Natural killer cell (primary cell): ENCODE data around the gene TECPR1. TPM values are rescaled to one million over a fixed set of nuclear protein-coding genes. Genes with fewer than 3 reads are reported as not detected.

Experiments
- ATAC-seq, 3 donors: fragments of 150-1000 bp in 2 of 3; fragments of 200-7000 bp in 1 of 3; cut with Tn5 transposase; 1 replicate in 1 of 3; 2 replicates in 2 of 3; pipeline ENCODE4 v1.10.0; 2021; ENCODE audit warnings: mild to moderate bottlenecking in 2 of 3, moderate library complexity in 2 of 3
- DNase-seq, 2 donors: peaks; one replicate each; pipeline versions ENCODE4 v3.0.0 to v3.0.0-alpha.2; 2013 to 2021; ENCODE audit warnings: mixed read lengths in 1 of 2
- H3K27ac ChIP-seq: one replicate; pipeline ENCODE4 v1.5.1; 2013; ENCODE audit warnings: mild to moderate bottlenecking, low read length
- H3K27me3 ChIP-seq: one replicate; pipeline ENCODE4 v1.6.1; 2013; ENCODE audit warnings: low read length; ENCODE audit not compliant: control insufficient read depth, insufficient read depth
- H3K36me3 ChIP-seq: one replicate; pipeline ENCODE4 v1.6.1; 2013; ENCODE audit warnings: low read length; ENCODE audit not compliant: control insufficient read depth, insufficient read depth
- H3K4me1 ChIP-seq: one replicate; pipeline ENCODE4 v1.6.1; 2013; ENCODE audit warnings: low read length; ENCODE audit not compliant: control insufficient read depth, insufficient read depth
- H3K4me3 ChIP-seq: one replicate; pipeline ENCODE4 v1.5.1; 2013; ENCODE audit warnings: low read length
- H3K9me3 ChIP-seq: one replicate; pipeline ENCODE4 v1.6.1; 2013; ENCODE audit warnings: low read length; ENCODE audit not compliant: control insufficient read depth, insufficient read depth
- H3K27ac Mint-ChIP-seq, 2 donors: one replicate each; pipeline ENCODE4 v1.8.0; 2022; ENCODE audit warnings: mild to moderate bottlenecking in 2 of 2, mixed read lengths in 2 of 2, moderate library complexity in 1 of 2
- H3K27me3 Mint-ChIP-seq, 2 donors: one replicate each; pipeline ENCODE4 v1.8.0; 2022; ENCODE audit warnings: low read depth in 2 of 2, mixed read lengths in 2 of 2
- H3K36me3 Mint-ChIP-seq: one replicate; pipeline ENCODE4 v1.8.0; 2022; ENCODE audit warnings: mixed read lengths
- H3K4me1 Mint-ChIP-seq, 2 donors: one replicate each; pipeline ENCODE4 v1.8.0; 2022; ENCODE audit warnings: mixed read lengths in 2 of 2
- H3K4me3 Mint-ChIP-seq: one replicate; pipeline ENCODE4 v1.8.0; 2022; ENCODE audit warnings: mild to moderate bottlenecking, moderate library complexity, mixed read lengths
- H3K9me3 Mint-ChIP-seq, 2 donors: one replicate each; pipeline ENCODE4 v1.8.0; 2022; ENCODE audit warnings: mixed read lengths in 2 of 2
- WGBS: methylation state at CpG from one replicate; pipeline ENCODE4 v1.1.7; 2013; ENCODE audit warnings: missing lambda C conversion rate; ENCODE audit not compliant: insufficient coverage; 5-methylcytosine and 5-hydroxymethylcytosine counted together
- intact Hi-C: fragments of 100-400 bp; cut with micrococcal nuclease; formaldehyde crosslinking; loops from one replicate; pipeline ENCODE4 v1.14.2; 2022
- total RNA-seq, 4 donors: library from RNA; stranded (reverse); fragments of 120-200 nt in 1 of 4; gene quantifications; one replicate each; pipeline versions ENCODE4 v1.2.3 to v1.2.4, GENCODE V29; 2013 to 2022
- TF ChIP-seq, protein P1 (sequence below): fragments of 200-600 bp; IDR thresholded peaks from one replicate; pipeline ENCODE4 v1.8.0; 2022; ENCODE audit warnings: antibody characterized with exemption

TECPR1 gene
- total RNA-seq, 3 donors from 2014 or later (not counting 1 experiment from before 2014, with no cell fraction given) = 68.8 to 76.7 (median 70.3) TPM

- 16% methylated on average over 35 of the region's 49 CpGs for WGBS
- Mint-ChIP-seq H3K4me3 (peak overlapping the region; percentile 52), H3K9me3 (no peaks in the 10 kb centered on the region), H3K36me3 (peaks cover 6% of the 10 kb centered on the region), H3K27ac (no peak overlapping the region), H3K4me1 (peaks cover 0 to 4% of the 10 kb centered on the region in 2 donors), H3K27me3 (no peaks in the 10 kb centered on the region)
- TF ChIP-seq, protein P1, sequence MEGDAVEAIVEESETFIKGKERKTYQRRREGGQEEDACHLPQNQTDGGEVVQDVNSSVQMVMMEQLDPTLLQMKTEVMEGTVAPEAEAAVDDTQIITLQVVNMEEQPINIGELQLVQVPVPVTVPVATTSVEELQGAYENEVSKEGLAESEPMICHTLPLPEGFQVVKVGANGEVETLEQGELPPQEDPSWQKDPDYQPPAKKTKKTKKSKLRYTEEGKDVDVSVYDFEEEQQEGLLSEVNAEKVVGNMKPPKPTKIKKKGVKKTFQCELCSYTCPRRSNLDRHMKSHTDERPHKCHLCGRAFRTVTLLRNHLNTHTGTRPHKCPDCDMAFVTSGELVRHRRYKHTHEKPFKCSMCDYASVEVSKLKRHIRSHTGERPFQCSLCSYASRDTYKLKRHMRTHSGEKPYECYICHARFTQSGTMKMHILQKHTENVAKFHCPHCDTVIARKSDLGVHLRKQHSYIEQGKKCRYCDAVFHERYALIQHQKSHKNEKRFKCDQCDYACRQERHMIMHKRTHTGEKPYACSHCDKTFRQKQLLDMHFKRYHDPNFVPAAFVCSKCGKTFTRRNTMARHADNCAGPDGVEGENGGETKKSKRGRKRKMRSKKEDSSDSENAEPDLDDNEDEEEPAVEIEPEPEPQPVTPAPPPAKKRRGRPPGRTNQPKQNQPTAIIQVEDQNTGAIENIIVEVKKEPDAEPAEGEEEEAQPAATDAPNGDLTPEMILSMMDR = no peak
- H3K4me1 ChIP-seq = peaks cover 10% of the 10 kb centered on the region
- H3K4me3 ChIP-seq = no peak overlapping the region
- intact Hi-C loops = no loop called here
- H3K9me3 ChIP-seq = no peaks in the 10 kb centered on the region
- peaks cover 10% of the 10 kb centered on the region for H3K36me3 ChIP-seq
- no peak for ATAC-seq
- DNase-seq = no peak
- H3K27ac ChIP-seq = no peak overlapping the region
- peaks cover 6% of the 10 kb centered on the region for H3K27me3 ChIP-seq
Measured at GRCh38 chr7:98210513-98211220, 41.4 kb downstream of the TECPR1 start.

- peaks cover 6% of the 10 kb centered on the region for H3K27me3 ChIP-seq
- Mint-ChIP-seq H3K36me3 (peaks cover 6% of the 10 kb centered on the region), H3K4me1 (peaks cover 0 to 4% of the 10 kb centered on the region in 2 donors), H3K27me3 (no peaks in the 10 kb centered on the region), H3K9me3 (no peaks in the 10 kb centered on the region), H3K4me3 (peak overlapping the region; percentile 52), H3K27ac (no peak overlapping the region)
- peaks cover 10% of the 10 kb centered on the region for H3K4me1 ChIP-seq
- TF ChIP-seq, protein P1 = no peak
- peaks cover 14% of the 10 kb centered on the region for H3K36me3 ChIP-seq
- no peak overlapping the region for H3K4me3 ChIP-seq
- H3K9me3 ChIP-seq = no peaks in the 10 kb centered on the region
- intact Hi-C loops = no loop called here
- no peak for ATAC-seq
- 98% methylated on average over 17 of the region's 17 CpGs for WGBS
- DNase-seq = no peak
- H3K27ac ChIP-seq = no peak overlapping the region
Measured at GRCh38 chr7:98209166-98209920, 42.7 kb downstream of the TECPR1 start.

- Histone ChIP-seq H3K27ac (no peak overlapping the region), H3K36me3 (peaks cover 14% of the 10 kb centered on the region), H3K9me3 (no peaks in the 10 kb centered on the region), H3K27me3 (peaks cover 2% of the 10 kb centered on the region), H3K4me3 (no peak overlapping the region), H3K4me1 (peaks cover 25% of the 10 kb centered on the region)
- Mint-ChIP-seq H3K27ac (no peak overlapping the region), H3K36me3 (peaks cover 6% of the 10 kb centered on the region), H3K4me1 (peaks cover 13 to 17% of the 10 kb centered on the region in 2 donors), H3K9me3 (no peaks in the 10 kb centered on the region), H3K27me3 (no peaks in the 10 kb centered on the region), H3K4me3 (no peak overlapping the region)
- DNase-seq (peak in 1 of 2 donors; percentile 1), ATAC-seq (no peak)
- 96% methylated on average over 47 of the region's 47 CpGs for WGBS
- intact Hi-C loops = no loop called here
- TF ChIP-seq, protein P1 = no peak
Measured at GRCh38 chr7:98206451-98207330, 45.3 kb downstream of the TECPR1 start.
